Measurements from ENCODE around the gene SERINC5. TPM values are rescaled to one million over a fixed set of nuclear protein-coding genes. Genes with fewer than 3 reads are reported as not detected.
"Not testable (repeated sequence)": the region's sequence is repeated elsewhere in the genome, so short reads cannot be mapped to it uniquely, and the experiment has no call there.

Gene SERINC5
- total and polyA plus RNA-seq, 8 donors, result 36.7 to 80.7 (median 47.1) TPM

DNA sequence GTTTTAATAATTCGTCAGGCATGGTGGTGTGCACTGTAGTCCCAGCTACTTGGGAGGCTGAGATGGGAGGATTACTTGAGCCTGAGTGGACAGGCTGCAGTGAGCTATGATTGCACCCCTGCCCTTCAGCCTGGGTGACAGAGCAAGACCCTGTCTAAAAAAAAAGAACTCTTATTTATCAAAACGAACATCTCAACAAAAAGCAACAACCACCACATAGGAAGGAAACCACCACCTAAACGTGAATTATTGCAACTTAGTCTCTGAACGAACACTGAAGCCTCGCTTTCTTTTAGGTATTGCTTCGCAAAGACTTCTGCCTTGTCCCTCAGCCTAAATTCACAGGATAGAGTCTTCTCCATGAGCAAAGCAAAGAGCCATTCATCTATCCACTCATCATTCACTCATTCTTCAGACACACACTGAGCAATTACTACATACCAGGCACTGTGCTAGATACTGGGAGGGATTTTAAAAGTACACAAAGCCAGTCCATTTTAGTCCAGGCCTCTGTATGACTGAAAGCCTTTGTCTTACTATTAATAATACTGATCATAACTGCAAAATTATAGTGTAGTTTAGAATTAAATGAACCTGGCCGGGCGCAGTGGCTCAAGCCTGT lies 163.3 kb downstream of the SERINC5 start:
- no peak overlapping the region for H3K4me3 ChIP-seq
- H3K27me3 ChIP-seq, result no peaks in the 10 kb centered on the region
- H3K36me3 ChIP-seq, result no peaks in the 10 kb centered on the region
- no peak for DNase-seq
- peaks cover 0 to 8% of the 10 kb centered on the region in 2 donors for H3K4me1 ChIP-seq
- H3K27ac ChIP-seq, result no peak overlapping the region
- H3K9me3 ChIP-seq, result no peaks in the 10 kb centered on the region
- TF ChIP-seq, protein P1, sequence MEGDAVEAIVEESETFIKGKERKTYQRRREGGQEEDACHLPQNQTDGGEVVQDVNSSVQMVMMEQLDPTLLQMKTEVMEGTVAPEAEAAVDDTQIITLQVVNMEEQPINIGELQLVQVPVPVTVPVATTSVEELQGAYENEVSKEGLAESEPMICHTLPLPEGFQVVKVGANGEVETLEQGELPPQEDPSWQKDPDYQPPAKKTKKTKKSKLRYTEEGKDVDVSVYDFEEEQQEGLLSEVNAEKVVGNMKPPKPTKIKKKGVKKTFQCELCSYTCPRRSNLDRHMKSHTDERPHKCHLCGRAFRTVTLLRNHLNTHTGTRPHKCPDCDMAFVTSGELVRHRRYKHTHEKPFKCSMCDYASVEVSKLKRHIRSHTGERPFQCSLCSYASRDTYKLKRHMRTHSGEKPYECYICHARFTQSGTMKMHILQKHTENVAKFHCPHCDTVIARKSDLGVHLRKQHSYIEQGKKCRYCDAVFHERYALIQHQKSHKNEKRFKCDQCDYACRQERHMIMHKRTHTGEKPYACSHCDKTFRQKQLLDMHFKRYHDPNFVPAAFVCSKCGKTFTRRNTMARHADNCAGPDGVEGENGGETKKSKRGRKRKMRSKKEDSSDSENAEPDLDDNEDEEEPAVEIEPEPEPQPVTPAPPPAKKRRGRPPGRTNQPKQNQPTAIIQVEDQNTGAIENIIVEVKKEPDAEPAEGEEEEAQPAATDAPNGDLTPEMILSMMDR (IDR thresholded peaks at IDR 0.05), result no peak
- ATAC-seq, result no peak
- intact Hi-C loops (cut with DNase I), result loop anchor here in 1 of 2 donors (5.0 to 10.0 kb wide), 2 partner anchors 182 to 215 kb away; no protein-coding TSS in a partner anchor

DNA sequence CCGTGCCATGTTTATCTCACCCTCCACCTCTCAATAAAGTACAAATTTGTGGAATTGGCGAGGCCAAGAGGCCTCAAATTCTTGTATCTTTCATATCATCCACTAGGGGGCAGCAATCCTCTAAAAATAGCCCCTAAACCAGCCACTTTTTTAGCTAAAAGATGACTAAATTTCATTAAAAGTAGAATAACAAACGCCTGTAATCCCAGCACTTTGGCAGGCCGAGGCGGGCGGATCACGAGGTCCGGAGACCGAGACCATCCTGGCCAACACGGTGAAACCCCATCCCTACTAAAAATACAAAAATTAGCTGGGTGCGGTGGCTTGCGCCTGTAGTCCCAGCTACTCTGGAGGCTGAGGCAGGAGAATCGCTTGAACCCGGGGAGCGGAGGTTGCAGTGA lies 164.1 kb downstream of the SERINC5 start:
- TF ChIP-seq, protein P1 (IDR thresholded peaks at IDR 0.05), result peak; percentile 69 to 71
- not testable (repeated sequence) for H3K27ac ChIP-seq, H3K36me3 ChIP-seq, H3K4me1 ChIP-seq, H3K9me3 ChIP-seq, H3K4me3 ChIP-seq, H3K27me3 ChIP-seq
- peak in 2 of 4 donors; percentile 61 to 73 for DNase-seq
- ATAC-seq, result peak; percentile 81
- intact Hi-C loops (cut with DNase I), result loop anchor here in 1 of 2 donors (5.0 to 10.0 kb wide), 2 partner anchors 183 to 216 kb away; no protein-coding TSS in a partner anchor

DNA sequence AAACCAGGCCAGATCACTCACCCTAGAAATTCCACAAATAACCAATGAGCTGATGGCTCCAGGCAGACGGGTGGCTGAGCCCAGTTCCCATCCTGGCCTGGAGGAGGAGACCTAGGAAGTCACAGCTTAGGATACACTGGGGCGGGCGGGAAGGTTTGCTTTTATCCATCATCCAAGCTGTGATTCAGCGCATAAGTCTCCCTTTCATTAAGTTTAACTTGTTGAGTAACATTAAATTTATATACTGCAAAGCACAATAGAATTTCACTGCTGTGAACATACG lies 165.0 kb downstream of the SERINC5 start:
- intact Hi-C loops (cut with DNase I), result loop anchor here in 1 of 2 donors (5.0 to 10.0 kb wide), 2 partner anchors 184 to 216 kb away; no protein-coding TSS in a partner anchor
- TF ChIP-seq, protein P1 (IDR thresholded peaks at IDR 0.05), result no peak

DNA sequence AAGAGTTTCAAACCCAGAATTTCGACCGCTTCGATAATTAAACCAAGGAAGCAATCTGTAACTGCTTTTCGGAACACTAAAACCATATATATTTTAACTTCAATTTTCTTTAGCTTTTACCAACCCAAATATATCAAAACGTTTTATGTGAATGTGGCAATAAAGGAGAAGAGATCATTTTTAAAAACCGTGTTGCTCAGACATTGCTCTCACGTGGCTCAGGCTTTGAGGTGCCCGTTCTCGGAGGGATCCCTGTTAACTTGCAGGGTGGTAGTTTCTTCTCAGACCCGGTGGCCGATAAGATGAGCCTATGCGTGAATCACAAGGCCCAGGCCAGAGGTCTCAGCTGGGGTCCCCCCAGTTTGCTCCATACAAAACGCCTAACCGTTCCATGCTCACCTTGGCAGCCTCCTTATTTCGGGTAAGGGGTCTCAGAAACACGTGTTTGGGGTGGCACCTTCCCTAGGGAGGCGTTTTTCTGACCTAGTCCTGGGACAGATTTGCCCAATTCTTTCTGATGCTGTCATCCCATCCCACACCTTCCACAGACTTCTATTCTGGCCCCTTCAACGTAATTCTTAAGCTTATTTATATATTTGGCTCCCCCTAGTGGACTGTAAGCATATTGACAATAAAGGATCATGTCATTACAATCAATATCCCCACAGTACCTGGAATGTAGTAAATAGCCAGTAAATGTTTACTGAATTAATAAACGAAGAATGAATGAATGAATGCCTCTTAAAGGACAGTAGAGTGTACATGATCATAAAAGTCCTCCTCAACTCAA lies 172.6 kb downstream of the SERINC5 start:
- Histone ChIP-seq H3K4me1 (peaks cover 0 to 11% of the 10 kb centered on the region in 2 donors), H3K9me3 (no peaks in the 10 kb centered on the region), H3K27ac (peak overlapping the region; percentile 13 to 52), H3K36me3 (peaks cover 0 to 7% of the 10 kb centered on the region in 2 donors), H3K4me3 (peak overlapping the region; percentile 3 to 16), H3K27me3 (no peaks in the 10 kb centered on the region)
- TF ChIP-seq, protein P1 (IDR thresholded peaks at IDR 0.05), result peak; percentile 61 to 65
- intact Hi-C loops (cut with DNase I), result no loop called here
- ATAC-seq, result peak; percentile 91
- peak in 2 of 4 donors; percentile 53 to 55 for DNase-seq

More for the DNA sequence above, 165.0 kb downstream of the SERINC5 start:
- H3K4me1 ChIP-seq, result peaks cover 0 to 8% of the 10 kb centered on the region in 2 donors
- no peaks in the 10 kb centered on the region for H3K9me3 ChIP-seq
- DNase-seq (no peak), ATAC-seq (no peak)
- no peaks in the 10 kb centered on the region for H3K36me3 ChIP-seq
- H3K4me3 ChIP-seq, result no peak overlapping the region
- H3K27me3 ChIP-seq, result no peaks in the 10 kb centered on the region
- no peak overlapping the region for H3K27ac ChIP-seq

DNA sequence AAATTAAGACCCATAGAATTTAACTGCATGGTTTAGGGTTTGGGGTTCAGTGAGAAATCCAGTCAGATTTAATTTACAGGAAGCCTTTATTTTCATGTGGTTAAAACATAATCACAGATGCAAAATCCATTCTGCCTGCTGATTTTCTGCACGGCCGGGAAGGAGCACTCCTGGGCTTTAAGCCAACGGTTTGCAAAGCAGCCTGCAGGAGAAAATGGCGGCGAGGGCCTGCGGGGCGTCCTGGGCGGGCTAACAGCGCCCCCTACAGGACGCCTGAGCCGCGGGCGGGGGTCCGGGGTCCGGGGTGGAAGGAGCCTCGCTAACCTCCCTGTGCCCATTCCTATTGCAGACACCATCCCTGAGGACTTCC lies 173.1 kb downstream of the SERINC5 start:
- Histone ChIP-seq H3K27ac (peak overlapping the region; percentile 13 to 52), H3K4me1 (peaks cover 0 to 11% of the 10 kb centered on the region in 2 donors), H3K36me3 (peaks cover 0 to 12% of the 10 kb centered on the region in 2 donors), H3K9me3 (no peaks in the 10 kb centered on the region), H3K4me3 (peak overlapping the region; percentile 3 to 16), H3K27me3 (no peaks in the 10 kb centered on the region)
- intact Hi-C loops (cut with DNase I), result no loop called here
- TF ChIP-seq, protein P1 (IDR thresholded peaks at IDR 0.05), result peak; percentile 73 to 98
- ATAC-seq (peak; percentile 92), DNase-seq (peak; percentile 72 to 89 (median 82))

Data from left lung (tissue), 10 donors.